ENCODE results near the gene C2orf92. TPM values are rescaled to one million over a fixed set of nuclear protein-coding genes. Genes with fewer than 3 reads are reported as not detected.
A peak's percentile ranks its signal among the peaks of the same experiment; 100 is the strongest.

Gene C2orf92
- total and polyA plus RNA-seq, 12 donors, result 1.2 to 50.0 (median 5.5) TPM

GRCh38 chr2:97693476-97693875 lies 24.0 kb downstream of the C2orf92 start:
- Histone ChIP-seq H3K9me3 (replicated peaks in 1 of 3) (no peaks in the 10 kb centered on the region), H3K27ac (no peak overlapping the region), H3K4me1 (replicated peaks in 1 of 2) (no peaks in the 10 kb centered on the region), H3K4me3 (no peak overlapping the region), H3K36me3 (replicated peaks in 1 of 2) (no peaks in the 10 kb centered on the region), H3K27me3 (no peaks in the 10 kb centered on the region)
- intact Hi-C loops (cut with DNase I), result loop anchor here in 1 of 2 donors (10.0 kb wide), 1 partner anchor 99 kb away; no protein-coding TSS in a partner anchor
- DNase-seq, result no peak
- TF ChIP-seq POLR2A (IDR thresholded peaks at IDR 0.05), result no peak
- TF ChIP-seq, protein P1, sequence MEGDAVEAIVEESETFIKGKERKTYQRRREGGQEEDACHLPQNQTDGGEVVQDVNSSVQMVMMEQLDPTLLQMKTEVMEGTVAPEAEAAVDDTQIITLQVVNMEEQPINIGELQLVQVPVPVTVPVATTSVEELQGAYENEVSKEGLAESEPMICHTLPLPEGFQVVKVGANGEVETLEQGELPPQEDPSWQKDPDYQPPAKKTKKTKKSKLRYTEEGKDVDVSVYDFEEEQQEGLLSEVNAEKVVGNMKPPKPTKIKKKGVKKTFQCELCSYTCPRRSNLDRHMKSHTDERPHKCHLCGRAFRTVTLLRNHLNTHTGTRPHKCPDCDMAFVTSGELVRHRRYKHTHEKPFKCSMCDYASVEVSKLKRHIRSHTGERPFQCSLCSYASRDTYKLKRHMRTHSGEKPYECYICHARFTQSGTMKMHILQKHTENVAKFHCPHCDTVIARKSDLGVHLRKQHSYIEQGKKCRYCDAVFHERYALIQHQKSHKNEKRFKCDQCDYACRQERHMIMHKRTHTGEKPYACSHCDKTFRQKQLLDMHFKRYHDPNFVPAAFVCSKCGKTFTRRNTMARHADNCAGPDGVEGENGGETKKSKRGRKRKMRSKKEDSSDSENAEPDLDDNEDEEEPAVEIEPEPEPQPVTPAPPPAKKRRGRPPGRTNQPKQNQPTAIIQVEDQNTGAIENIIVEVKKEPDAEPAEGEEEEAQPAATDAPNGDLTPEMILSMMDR (IDR thresholded peaks at IDR 0.05), result no peak

DNA sequence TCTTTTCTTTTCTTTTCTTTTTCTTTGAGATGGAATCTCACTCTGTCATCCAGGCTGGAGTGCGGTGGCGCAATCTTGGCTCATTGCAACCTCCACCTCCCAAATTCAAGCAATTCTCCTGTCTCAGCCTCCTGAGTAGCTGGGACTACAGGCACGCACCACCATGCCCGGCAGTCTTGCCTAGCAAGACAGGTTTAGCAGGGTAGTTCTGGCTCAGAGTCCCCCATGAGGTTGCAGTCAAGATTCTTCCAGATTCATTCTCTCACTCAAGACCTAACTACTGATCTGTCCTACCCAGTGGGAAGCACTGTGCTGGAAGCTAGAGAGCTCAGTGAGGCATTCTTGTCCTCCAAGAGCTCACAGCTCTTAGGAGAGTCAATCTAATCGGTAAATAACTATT lies 26.2 kb downstream of the C2orf92 start:
- H3K4me1 ChIP-seq (replicated peaks in 1 of 2), result no peaks in the 10 kb centered on the region
- TF ChIP-seq, protein P1 (IDR thresholded peaks at IDR 0.05), result no peak
- TF ChIP-seq POLR2A (IDR thresholded peaks at IDR 0.05), result no peak
- no peaks in the 10 kb centered on the region for H3K9me3 ChIP-seq (replicated peaks in 1 of 3)
- no peak for DNase-seq
- H3K27me3 ChIP-seq, result no peaks in the 10 kb centered on the region
- 88 to 99% (median 89%) methylated on average over 5 of the region's 5 CpGs for WGBS, 4 donors
- no peaks in the 10 kb centered on the region for H3K36me3 ChIP-seq (replicated peaks in 1 of 2)
- no peak overlapping the region for H3K27ac ChIP-seq
- intact Hi-C loops (cut with DNase I), result loop anchor here in 1 of 2 donors (10.0 kb wide), 1 partner anchor 101 kb away; no protein-coding TSS in a partner anchor
- H3K4me3 ChIP-seq, result no peak overlapping the region

DNA sequence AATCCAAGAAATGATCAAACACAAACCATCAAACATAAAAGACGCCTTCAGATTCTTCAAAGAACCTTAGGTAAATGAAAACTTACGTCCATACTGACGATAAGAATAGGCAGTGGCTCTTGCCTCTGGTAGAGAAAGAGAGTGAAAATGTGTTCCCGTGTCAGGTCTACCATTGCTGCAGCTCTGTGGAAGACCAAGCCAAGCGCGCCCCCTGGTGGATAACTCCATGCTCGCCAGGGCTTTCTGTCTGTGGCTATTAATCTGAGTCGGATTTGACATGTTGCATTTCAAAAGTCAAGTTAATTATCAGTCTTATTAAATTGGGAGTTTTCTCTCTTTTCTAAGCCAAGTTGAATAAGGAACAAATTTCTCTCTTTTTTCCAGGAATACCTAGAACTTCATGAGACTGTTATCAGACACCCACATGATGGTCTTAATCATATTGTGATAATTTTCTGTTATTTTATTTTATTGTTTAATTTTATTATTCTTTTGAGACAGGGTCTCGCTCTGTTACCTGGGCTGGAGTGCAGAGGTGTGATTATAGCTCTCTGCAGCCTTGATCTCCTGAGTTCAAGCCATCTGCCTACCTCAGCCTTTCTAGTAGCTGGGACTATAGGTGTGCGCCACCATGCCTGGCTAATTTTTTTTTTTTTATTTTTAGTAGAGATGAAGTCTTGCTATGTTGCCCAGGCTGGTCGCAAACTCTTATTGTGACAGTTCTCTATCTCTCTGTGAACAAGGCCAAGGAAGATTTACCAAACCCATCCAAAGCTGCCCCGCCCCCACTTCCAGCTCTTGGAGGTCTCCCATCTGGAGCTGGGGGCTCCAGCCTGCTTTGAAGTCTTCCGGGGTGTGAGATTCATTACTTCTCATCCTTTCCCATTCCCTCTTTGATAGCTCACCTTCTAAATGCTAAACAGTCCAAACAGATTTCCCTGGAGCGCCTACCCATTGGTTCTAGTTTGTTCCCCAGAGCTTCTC lies 28.0 kb downstream of the C2orf92 start:
- Histone ChIP-seq H3K9me3 (replicated peaks in 1 of 3) (no peaks in the 10 kb centered on the region), H3K4me1 (replicated peaks in 1 of 2) (no peaks in the 10 kb centered on the region), H3K36me3 (replicated peaks in 1 of 2) (no peaks in the 10 kb centered on the region), H3K27ac (no peak overlapping the region), H3K4me3 (peak overlapping the region in 1 of 4 donors; percentile 14), H3K27me3 (no peaks in the 10 kb centered on the region)
- DNase-seq, result peak; percentile 84 to 97 (median 90)
- WGBS, 4 donors, result 22 to 25% (median 24%) methylated on average over 14 of the region's 14 CpGs
- TF ChIP-seq POLR2A (IDR thresholded peaks at IDR 0.05), result no peak
- TF ChIP-seq, protein P1 (IDR thresholded peaks at IDR 0.05), result peak; percentile 94 to 99 (median 98)
- intact Hi-C loops (cut with DNase I), result loop anchor here in 1 of 2 donors (10.0 kb wide), 1 partner anchor 103 kb away; no protein-coding TSS in a partner anchor

GRCh38 chr2:97698530-97698929 lies 29.0 kb downstream of the C2orf92 start:
- Histone ChIP-seq H3K4me3 (no peak overlapping the region), H3K27ac (no peak overlapping the region), H3K36me3 (replicated peaks in 1 of 2) (no peaks in the 10 kb centered on the region), H3K4me1 (replicated peaks in 1 of 2) (no peaks in the 10 kb centered on the region), H3K27me3 (no peaks in the 10 kb centered on the region), H3K9me3 (replicated peaks in 1 of 3) (no peaks in the 10 kb centered on the region)
- TF ChIP-seq, protein P1 (IDR thresholded peaks at IDR 0.05), result no peak
- TF ChIP-seq POLR2A (IDR thresholded peaks at IDR 0.05), result no peak
- 79 to 82% (median 80%) methylated on average over 4 of the region's 4 CpGs for WGBS, 4 donors
- peak in 1 of 7 donors; percentile 13 for DNase-seq
- intact Hi-C loops (cut with DNase I), result loop anchor here in 1 of 2 donors (10.0 kb wide), 1 partner anchor 104 kb away; no protein-coding TSS in a partner anchor
